ENCODE measurements around the gene SPRR2A. TPM values are rescaled to one million over a fixed set of nuclear protein-coding genes. Genes with fewer than 3 reads are reported as not detected.
A peak's percentile ranks its signal among the peaks of the same experiment; 100 is the strongest.

The SPRR2A gene
- total RNA-seq, 1 donor: not detected

GRCh38 chr1:153094426-153094825 lies 37.1 kb upstream of the SPRR2A start, which contains the start of gene SPRR2E:
Gene SPRR2E (minus strand): TSS chr1:153094526. CDS start chr1:153093751, 775 bp downstream.
- Histone ChIP-seq H3K36me3 (ENCODE audit: insufficient read depth, low read length) (no peaks in the 10 kb centered on the region), H3K4me2 (ENCODE audit: insufficient read depth, low read length) (no peak within 1 kb of the TSS), H3K27ac (ENCODE audit: low read depth, low read length) (no peak within 1 kb of the TSS), H3K79me2 (ENCODE audit: insufficient read depth, low read length) (no peaks in the 10 kb centered on the region), H4K20me1 (ENCODE audit: insufficient read depth, low read length) (no peaks in the 10 kb centered on the region), H2AFZ (ENCODE audit: low read length) (no peak within 1 kb of the TSS), H3K4me3 (ENCODE audit: insufficient read depth, low read length) (no peak within 1 kb of the TSS), H3K9me3 (ENCODE audit: low read depth, low read length) (no peaks in the 10 kb centered on the region), H3K4me1 (ENCODE audit: insufficient read depth, low read length) (no peaks in the 10 kb centered on the region), H3K27me3 (ENCODE audit: insufficient read depth, low read length) (no peaks in the 10 kb centered on the region)
- no peak for DNase-seq (ENCODE audit: insufficient read length, low spot score, missing footprints)
- no peak for TF ChIP-seq CTCF (IDR thresholded peaks at IDR 0.05; ENCODE audit: extremely low read depth, low read depth, low read length)

GRCh38 chr1:153087652-153088051 lies 30.3 kb upstream of the SPRR2A start:
- no peaks in the 10 kb centered on the region for H3K79me2 ChIP-seq (ENCODE audit: insufficient read depth, low read length)
- TF ChIP-seq CTCF (IDR thresholded peaks at IDR 0.05; ENCODE audit: extremely low read depth, low read depth, low read length): no peak
- H3K27ac ChIP-seq (ENCODE audit: low read depth, low read length): no peak overlapping the region
- H2AFZ ChIP-seq (ENCODE audit: low read length): no peak overlapping the region
- no peak for DNase-seq (ENCODE audit: insufficient read length, low spot score, missing footprints)
- H3K4me2 ChIP-seq (ENCODE audit: insufficient read depth, low read length): no peak overlapping the region
- H3K4me3 ChIP-seq (ENCODE audit: insufficient read depth, low read length): no peak overlapping the region
- no peaks in the 10 kb centered on the region for H3K27me3 ChIP-seq (ENCODE audit: insufficient read depth, low read length)
- H4K20me1 ChIP-seq (ENCODE audit: insufficient read depth, low read length): no peaks in the 10 kb centered on the region
- H3K4me1 ChIP-seq (ENCODE audit: insufficient read depth, low read length): no peaks in the 10 kb centered on the region
- H3K36me3 ChIP-seq (ENCODE audit: insufficient read depth, low read length): no peaks in the 10 kb centered on the region
- H3K9me3 ChIP-seq (ENCODE audit: low read depth, low read length): no peaks in the 10 kb centered on the region

- TF ChIP-seq CTCF (IDR thresholded peaks at IDR 0.05; ENCODE audit: extremely low read depth, low read depth, low read length): no peak
- Histone ChIP-seq H3K27me3 (ENCODE audit: insufficient read depth, low read length) (no peaks in the 10 kb centered on the region), H3K9me3 (ENCODE audit: low read depth, low read length) (no peaks in the 10 kb centered on the region), H4K20me1 (ENCODE audit: insufficient read depth, low read length) (no peaks in the 10 kb centered on the region), H3K27ac (ENCODE audit: low read depth, low read length) (no peak overlapping the region), H3K36me3 (ENCODE audit: insufficient read depth, low read length) (no peaks in the 10 kb centered on the region), H3K79me2 (ENCODE audit: insufficient read depth, low read length) (no peaks in the 10 kb centered on the region), H3K4me3 (ENCODE audit: insufficient read depth, low read length) (no peak overlapping the region), H3K4me1 (ENCODE audit: insufficient read depth, low read length) (no peaks in the 10 kb centered on the region), H3K4me2 (ENCODE audit: insufficient read depth, low read length) (no peak overlapping the region), H2AFZ (ENCODE audit: low read length) (no peak overlapping the region)
- DNase-seq (ENCODE audit: insufficient read length, low spot score, missing footprints): no peak
These were observed 24.4 kb upstream of the SPRR2A start for GRCh38 chr1:153081736-153082135.

- no peak overlapping the region for H3K27ac ChIP-seq (ENCODE audit: low read depth, low read length)
- H3K4me3 ChIP-seq (ENCODE audit: insufficient read depth, low read length): no peak overlapping the region
- H3K36me3 ChIP-seq (ENCODE audit: insufficient read depth, low read length): no peaks in the 10 kb centered on the region
- no peaks in the 10 kb centered on the region for H3K9me3 ChIP-seq (ENCODE audit: low read depth, low read length)
- no peaks in the 10 kb centered on the region for H3K4me1 ChIP-seq (ENCODE audit: insufficient read depth, low read length)
- peak; percentile 30 for DNase-seq (ENCODE audit: insufficient read length, low spot score, missing footprints)
- no peak for TF ChIP-seq CTCF (IDR thresholded peaks at IDR 0.05; ENCODE audit: extremely low read depth, low read depth, low read length)
- H2AFZ ChIP-seq (ENCODE audit: low read length): no peak overlapping the region
- H3K27me3 ChIP-seq (ENCODE audit: insufficient read depth, low read length): no peaks in the 10 kb centered on the region
- H4K20me1 ChIP-seq (ENCODE audit: insufficient read depth, low read length): no peaks in the 10 kb centered on the region
- H3K4me2 ChIP-seq (ENCODE audit: insufficient read depth, low read length): no peak overlapping the region
- no peaks in the 10 kb centered on the region for H3K79me2 ChIP-seq (ENCODE audit: insufficient read depth, low read length)
These were observed 15.8 kb upstream of the SPRR2A start for GRCh38 chr1:153072806-153073726.
